ENCODE data around the gene STX2.
A peak's percentile ranks its signal among the peaks of the same experiment; 100 is the strongest.

STX2 gene

GRCh38 chr12:130748786-130749185 lies 90.3 kb downstream of the STX2 start:
- Mint-ChIP-seq H3K9me3 (no peaks in the 10 kb centered on the region), H3K27me3 (peaks cover 12 to 39% of the 10 kb centered on the region in 2 donors), H3K4me3 (no peak overlapping the region), H3K4me1 (ENCODE audit: low read depth in 2 of 2) (peaks cover 6 to 8% of the 10 kb centered on the region in 2 donors), H3K27ac (no peak overlapping the region), H3K36me3 (ENCODE audit: insufficient read depth) (no peaks in the 10 kb centered on the region)
- no peak for ATAC-seq (replicated peaks)
- DNase-seq = no peak

- H3K27ac Mint-ChIP-seq = peak overlapping the region in 1 of 2 donors; percentile 50
Observed at GRCh38 chr12:130747867-130748740, 90.9 kb downstream of the STX2 start.

GRCh38 chr12:130746546-130746945 lies 92.5 kb downstream of the STX2 start:
- Mint-ChIP-seq H3K4me3 (no peak overlapping the region), H3K27ac (no peak overlapping the region), H3K36me3 (ENCODE audit: insufficient read depth) (no peaks in the 10 kb centered on the region), H3K9me3 (no peaks in the 10 kb centered on the region), H3K4me1 (ENCODE audit: low read depth in 2 of 2) (peaks cover 5 to 6% of the 10 kb centered on the region in 2 donors), H3K27me3 (peaks cover 26 to 39% of the 10 kb centered on the region in 2 donors)
- ATAC-seq (replicated peaks) (no peak), DNase-seq (no peak)

More at GRCh38 chr12:130747867-130748740, 90.9 kb downstream of the STX2 start:
- ATAC-seq (replicated peaks) (peak; percentile 79), DNase-seq (peak; percentile 55 to 69 (median 66))
- H3K9me3 Mint-ChIP-seq = no peaks in the 10 kb centered on the region
- no peak overlapping the region for H3K4me3 Mint-ChIP-seq
- peaks cover 16 to 39% of the 10 kb centered on the region in 2 donors for H3K27me3 Mint-ChIP-seq
- peaks cover 6 to 8% of the 10 kb centered on the region in 2 donors for H3K4me1 Mint-ChIP-seq (ENCODE audit: low read depth in 2 of 2)
- H3K36me3 Mint-ChIP-seq (ENCODE audit: insufficient read depth) = no peaks in the 10 kb centered on the region

GRCh38 chr12:130745921-130746320 lies 93.1 kb downstream of the STX2 start:
- Mint-ChIP-seq H3K27me3 (peaks cover 31 to 39% of the 10 kb centered on the region in 2 donors), H3K4me1 (ENCODE audit: low read depth in 2 of 2) (peaks cover 5 to 6% of the 10 kb centered on the region in 2 donors), H3K27ac (no peak overlapping the region), H3K9me3 (no peaks in the 10 kb centered on the region), H3K4me3 (no peak overlapping the region), H3K36me3 (ENCODE audit: insufficient read depth) (no peaks in the 10 kb centered on the region)
- no peak for DNase-seq
- no peak for ATAC-seq (replicated peaks)

- ATAC-seq (replicated peaks) (no peak), DNase-seq (no peak)
- Mint-ChIP-seq H3K27me3 (peaks cover 41 to 42% of the 10 kb centered on the region in 2 donors), H3K27ac (no peak overlapping the region), H3K4me1 (ENCODE audit: low read depth in 2 of 2) (peaks cover 5 to 6% of the 10 kb centered on the region in 2 donors), H3K4me3 (no peak overlapping the region), H3K9me3 (no peaks in the 10 kb centered on the region), H3K36me3 (ENCODE audit: insufficient read depth) (no peaks in the 10 kb centered on the region)
Observed at GRCh38 chr12:130744274-130744673, 94.8 kb downstream of the STX2 start.

GRCh38 chr12:130743606-130744005 lies 95.4 kb downstream of the STX2 start:
- Mint-ChIP-seq H3K27ac (no peak overlapping the region), H3K4me1 (ENCODE audit: low read depth in 2 of 2) (peaks cover 5 to 6% of the 10 kb centered on the region in 2 donors), H3K27me3 (peaks cover 41 to 42% of the 10 kb centered on the region in 2 donors), H3K4me3 (no peak overlapping the region), H3K36me3 (ENCODE audit: insufficient read depth) (no peaks in the 10 kb centered on the region), H3K9me3 (no peaks in the 10 kb centered on the region)
- ATAC-seq (replicated peaks) (no peak), DNase-seq (no peak)

- Mint-ChIP-seq H3K4me3 (no peak overlapping the region), H3K9me3 (no peaks in the 10 kb centered on the region), H3K27me3 (peaks cover 40 to 41% of the 10 kb centered on the region in 2 donors), H3K4me1 (ENCODE audit: low read depth in 2 of 2) (peaks cover 4 to 5% of the 10 kb centered on the region in 2 donors), H3K27ac (no peak overlapping the region), H3K36me3 (ENCODE audit: insufficient read depth) (no peaks in the 10 kb centered on the region)
- ATAC-seq (replicated peaks) (no peak), DNase-seq (no peak)
Observed at GRCh38 chr12:130743176-130743575, 95.9 kb downstream of the STX2 start.

- Mint-ChIP-seq H3K27ac (no peak overlapping the region), H3K27me3 (peaks cover 38 to 41% of the 10 kb centered on the region in 2 donors), H3K4me3 (no peak overlapping the region), H3K9me3 (no peaks in the 10 kb centered on the region), H3K36me3 (ENCODE audit: insufficient read depth) (no peaks in the 10 kb centered on the region), H3K4me1 (ENCODE audit: low read depth in 2 of 2) (peaks cover 0 to under 1% of the 10 kb centered on the region in 2 donors)
- DNase-seq = no peak
- ATAC-seq (replicated peaks) = no peak
Observed at GRCh38 chr12:130742716-130743115, 96.3 kb downstream of the STX2 start.

DNA sequence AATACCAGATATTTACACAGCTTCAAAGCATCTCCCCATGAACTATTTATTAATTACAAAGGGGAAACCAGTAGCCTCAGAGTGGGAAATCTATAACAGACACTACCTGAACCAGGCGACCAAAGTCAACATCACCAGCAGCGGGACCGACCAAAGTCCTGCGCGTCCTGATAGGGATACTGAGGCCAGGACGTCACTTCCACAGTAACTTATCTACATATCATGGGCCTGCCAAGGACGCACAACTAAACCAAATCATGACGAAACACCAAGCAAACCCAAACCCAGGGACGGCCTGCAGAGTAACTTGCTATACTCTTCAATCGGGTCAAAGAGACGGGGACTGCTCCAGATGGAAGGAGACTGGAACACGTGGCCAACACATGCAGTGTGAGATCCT lies 96.9 kb downstream of the STX2 start:
- peaks cover 41 to 47% of the 10 kb centered on the region in 2 donors for H3K27me3 Mint-ChIP-seq
- H3K4me1 Mint-ChIP-seq (ENCODE audit: low read depth in 2 of 2) = no peaks in the 10 kb centered on the region
- ATAC-seq (replicated peaks) (no peak), DNase-seq (no peak)
- H3K36me3 Mint-ChIP-seq (ENCODE audit: insufficient read depth) = no peaks in the 10 kb centered on the region
- H3K27ac Mint-ChIP-seq = no peak overlapping the region
- H3K9me3 Mint-ChIP-seq = no peaks in the 10 kb centered on the region
- H3K4me3 Mint-ChIP-seq = no peak overlapping the region

All from effector memory CD8-positive, alpha-beta T cell (primary cell).